ENCODE measurements around the gene JMJD7.

JMJD7 gene

DNA sequence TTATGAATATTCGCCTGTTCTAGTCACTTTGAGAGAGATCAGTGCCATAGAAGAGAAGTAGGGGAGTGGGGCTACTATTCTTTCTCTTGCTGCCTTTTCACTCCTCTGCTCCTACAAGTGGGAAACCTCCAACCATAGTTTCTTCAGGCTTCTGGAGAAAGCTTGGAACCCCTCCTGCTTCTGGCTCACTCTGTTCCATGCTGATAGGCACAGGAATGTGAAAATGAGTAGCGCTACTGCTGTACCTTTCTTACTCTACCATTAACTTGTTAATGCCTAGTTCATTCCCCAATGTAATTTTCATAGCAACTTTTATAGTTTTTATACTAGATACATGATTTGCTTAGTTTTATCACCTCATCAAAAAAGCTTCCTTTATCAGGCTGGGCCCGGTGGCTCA lies 26.7 kb upstream of the JMJD7 start:
- no peak for DNase-seq

DNA sequence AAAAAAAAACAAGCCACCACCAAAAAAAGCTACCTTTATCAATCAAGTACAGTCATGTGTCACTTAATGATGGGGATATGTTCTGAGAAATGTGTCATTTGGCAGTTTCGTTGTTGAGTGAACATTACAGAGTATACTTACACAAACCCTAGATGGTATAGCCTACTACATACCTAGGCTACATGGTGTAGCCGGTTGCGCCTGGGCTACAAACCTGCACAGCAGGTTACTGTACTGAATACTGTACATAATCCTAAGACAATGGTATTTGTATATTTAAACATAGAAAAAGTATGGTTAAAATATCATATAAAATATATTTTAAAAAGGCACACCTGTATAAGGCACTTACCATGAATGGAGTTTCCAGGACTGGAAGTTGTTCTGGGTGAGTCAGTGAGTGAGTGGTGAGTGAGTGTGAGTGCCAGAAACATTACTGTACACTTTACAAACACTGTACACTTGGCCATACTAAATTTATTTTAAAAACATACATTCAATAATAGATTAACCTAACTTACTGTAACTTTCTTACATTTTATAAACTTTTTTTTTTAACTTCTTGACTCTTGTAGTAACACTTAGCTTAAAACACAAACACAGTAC lies 25.9 kb upstream of the JMJD7 start:
- no peak for DNase-seq

DNA sequence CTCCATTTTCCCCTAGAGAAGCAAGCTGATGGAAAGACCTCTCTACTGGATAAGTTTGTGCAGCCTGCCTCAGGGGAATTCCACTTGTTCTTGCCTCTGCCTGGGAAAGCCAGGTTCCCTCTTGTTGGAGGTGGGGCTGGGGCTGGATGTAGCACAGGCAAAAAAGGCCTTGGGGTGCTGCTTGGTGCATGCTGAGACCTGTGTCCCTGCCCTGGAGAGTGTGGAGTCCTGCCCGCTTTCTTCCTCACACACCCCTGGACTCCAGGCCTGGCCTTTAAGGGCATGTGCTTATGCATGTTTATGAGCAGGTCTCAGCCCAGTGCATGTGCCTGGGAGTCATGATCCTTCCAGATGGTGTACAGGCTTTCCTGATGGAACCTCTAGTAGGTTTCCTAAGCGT lies 23.5 kb upstream of the JMJD7 start:
- DNase-seq: no peak

DNA sequence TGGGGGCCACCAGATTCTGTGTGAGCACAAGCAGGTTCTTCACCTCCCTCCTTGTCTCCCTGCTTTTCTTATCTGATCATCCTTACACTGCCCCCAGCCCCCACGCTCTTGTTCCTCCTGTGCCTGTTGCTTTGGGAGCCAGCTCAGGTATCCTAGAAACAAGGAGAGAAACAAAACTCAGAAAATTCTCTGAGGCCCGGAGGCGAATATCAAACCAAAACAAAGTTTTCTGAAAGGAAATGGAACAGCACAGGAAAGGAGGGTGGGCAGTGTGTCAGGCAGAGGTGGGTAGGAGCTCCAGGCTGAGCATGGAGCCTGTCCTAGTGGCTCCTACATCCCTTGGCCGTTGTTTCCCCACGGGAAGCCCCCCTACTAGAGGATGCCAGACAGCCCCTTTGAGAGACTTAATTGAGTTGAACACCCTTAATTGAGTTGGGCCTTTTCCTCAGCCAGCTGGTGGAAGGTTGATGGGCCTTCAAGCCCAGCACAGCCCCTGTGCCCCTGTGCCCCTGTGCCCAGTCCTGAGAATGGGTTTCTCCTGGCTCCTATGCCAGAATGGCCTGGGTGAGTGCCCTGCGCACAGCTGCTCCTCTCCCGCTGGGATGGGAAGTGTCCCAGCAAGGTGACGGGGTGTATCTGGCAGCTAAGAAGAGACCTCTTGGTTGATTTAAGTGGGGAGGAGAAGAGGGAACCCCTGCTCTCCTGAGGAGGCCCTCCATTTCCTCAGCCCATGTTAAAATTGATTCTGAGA lies 22.8 kb upstream of the JMJD7 start:
- no peak for DNase-seq

DNA sequence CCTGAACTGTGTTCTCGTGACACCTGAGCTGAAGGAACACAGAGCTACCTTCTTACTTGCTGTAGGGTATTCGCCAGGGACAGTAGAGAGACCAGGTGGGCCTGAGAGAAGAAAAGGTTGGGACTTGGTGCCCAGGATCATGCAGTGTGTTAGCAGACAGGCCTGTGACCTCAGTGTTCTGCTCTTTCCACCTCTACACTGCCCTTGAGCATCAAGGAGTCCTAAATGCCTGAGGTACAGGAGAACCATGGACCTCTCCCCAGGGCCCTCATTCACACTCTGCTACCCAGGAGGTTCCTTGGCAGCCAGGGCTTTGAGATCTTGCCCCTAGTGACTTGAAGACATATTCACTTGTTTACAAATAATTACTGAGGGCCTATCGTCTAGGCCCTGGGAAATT lies 22.2 kb upstream of the JMJD7 start:
- DNase-seq: no peak

DNA sequence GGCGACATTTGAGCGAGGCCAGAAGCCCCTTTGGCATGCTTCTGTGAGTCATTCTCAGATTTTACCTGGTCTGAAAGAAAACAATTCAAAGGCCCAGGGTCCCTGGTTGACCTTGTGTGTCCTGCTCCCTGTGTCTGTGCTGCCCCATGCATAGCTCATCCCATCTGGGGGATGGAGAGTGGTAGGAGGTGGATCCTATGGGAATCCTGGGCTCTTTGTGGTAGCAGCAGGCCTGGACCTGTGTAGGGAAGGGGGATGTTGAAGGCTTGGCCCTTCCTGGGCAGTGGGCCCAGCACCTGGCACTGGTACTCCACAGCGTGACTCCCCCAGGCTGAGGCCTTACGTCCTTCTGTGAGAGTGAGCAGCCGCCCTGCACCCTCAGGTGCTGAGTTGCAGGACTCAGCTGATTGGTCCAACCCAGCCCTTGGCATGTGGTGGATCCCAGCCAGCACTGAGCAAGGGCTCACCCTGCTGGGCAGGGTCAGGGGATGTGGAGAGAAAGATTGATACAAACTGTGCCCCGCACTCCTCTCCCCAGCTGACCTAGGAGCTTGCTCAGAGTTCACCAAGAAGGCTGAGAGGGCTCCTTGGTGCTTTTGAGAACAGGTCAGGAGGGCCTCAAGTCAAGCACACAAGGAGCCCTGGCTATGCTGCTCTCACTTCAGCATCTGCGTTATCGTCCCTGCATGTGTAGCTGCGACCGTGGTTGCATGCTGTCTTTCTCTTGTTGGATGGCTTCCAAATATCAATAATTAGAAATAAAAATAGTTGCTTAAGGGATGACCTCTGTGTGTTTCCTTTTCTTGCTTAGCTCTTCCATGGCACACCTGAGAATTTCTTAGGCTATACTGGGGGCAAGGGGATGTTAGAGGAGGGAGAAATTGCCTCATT lies 21.4 kb upstream of the JMJD7 start:
- no peak for DNase-seq

DNA sequence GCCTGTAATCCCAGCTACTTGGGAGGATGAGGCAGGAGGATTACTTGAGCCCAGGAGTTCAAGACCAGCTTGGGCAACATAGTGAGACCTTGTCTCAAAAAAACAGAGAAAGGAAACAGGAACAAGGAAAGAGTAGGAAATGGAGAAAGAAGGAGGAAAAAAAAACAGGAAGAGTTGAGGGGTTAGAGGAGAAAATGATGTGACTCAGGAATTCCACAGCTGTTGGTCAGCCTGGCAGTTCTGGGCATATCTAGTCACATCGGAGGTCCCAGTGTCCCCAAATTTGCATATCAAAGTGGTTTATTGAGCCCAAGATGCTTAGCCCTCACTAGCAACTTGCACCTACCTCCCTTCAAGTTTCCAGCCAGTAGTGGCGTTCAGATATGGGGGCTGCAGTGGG lies 18.8 kb upstream of the JMJD7 start:
- no peak for DNase-seq

DNA sequence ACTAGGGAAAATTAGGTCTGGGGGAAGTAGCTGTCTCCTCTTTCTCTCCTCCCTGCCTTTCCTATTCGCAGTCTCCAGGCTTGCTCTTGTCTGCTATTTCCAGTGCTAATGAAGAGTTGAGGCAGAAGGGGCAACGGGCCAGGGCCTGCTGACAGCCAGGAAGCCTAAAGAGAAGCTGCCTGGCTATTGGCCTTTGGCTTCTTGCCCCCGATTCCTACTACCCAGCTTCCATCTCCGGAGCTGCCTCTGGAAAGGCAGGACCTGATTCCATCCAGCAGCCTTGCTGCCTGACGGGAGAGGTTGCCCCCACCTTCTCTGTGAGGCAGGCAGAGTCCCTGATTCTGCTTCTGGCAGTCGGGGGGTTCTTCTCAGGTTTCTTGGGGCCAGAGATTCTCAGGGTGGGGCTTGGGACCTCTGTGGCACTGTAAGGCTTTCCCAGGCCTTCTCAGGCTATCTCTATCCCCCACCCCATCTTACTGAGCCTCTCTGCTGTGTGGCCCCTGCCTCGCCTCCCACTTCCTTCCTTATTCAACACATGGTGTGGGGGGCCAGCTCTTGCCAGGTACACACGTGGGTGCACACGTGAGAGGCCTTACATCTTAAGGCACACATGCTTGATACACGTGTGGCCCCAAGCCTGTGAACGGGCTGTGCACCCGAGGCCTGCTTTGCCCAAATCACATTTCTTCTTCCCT lies 18.2 kb upstream of the JMJD7 start:
- no peak for DNase-seq

DNA sequence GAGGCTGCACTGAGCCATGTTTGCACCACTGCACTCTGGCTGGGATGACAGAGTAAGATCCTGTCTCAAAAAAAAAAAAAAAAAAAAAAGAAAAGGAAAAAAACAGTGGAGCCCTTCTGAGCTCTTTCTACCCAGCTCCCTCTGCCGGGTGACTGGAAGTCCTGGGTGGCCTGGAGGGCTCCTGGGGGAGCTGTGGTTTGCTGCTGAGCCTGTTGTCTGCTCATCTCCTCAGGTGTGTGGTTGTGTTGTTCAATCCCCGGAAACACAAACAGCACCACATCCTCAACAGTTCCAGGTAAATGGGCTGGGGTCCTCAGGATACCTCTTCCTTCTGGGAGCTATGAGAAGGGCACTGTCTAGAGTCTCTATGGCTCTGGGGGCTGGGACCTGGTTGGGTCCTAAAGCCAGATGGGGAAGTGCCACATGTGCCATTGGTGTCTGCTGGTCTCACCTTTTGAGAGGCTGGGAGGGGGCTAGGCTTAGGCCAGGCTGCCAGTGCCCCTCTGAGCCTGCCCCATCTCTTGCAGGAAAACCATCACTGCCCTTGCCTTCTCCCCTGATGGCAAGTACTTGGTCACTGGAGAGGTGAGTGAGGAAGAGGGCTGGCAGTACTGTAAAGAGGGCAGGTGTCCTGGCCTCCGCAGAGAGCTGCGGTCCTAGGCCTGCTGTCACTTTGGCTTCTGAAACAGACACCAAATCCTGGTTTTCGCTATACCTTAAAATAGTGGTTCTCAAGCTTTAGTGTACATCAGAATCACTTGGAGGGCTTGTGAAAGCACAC lies 17.1 kb upstream of the JMJD7 start:
- DNase-seq: no peak

DNA sequence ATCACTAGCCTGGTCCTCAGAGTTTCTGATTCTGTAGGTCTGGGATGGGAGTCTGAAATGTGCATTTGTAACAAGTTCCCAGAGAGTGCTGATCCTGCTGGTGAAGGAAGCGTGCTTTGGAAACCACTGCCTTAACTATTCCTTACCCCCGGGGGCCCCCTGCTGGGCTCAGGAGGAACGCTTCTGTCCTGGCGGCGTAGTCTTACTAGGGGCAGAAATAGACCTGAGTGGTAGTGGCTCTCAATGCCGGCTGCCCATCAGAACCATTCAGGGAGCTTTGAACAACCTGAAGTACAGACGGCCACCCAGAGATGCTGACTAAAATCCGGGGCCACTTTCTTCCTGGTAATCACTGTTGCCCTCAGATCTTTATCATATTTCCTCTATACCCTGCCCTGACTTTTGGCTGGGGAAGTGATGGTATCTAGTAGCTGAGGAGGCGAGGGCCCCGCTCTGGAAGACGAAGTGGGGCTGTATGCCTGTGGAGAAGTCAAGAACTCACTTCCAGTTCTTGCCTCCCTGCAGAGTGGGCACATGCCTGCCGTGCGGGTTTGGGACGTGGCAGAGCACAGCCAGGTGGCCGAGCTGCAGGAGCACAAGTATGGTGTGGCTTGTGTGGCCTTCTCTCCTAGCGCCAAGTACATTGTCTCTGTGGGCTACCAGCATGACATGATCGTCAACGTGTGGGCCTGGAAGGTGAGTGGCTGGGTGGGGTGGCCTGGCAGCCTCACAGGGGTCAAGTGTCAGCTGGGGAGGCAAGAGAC lies 16.3 kb upstream of the JMJD7 start:
- DNase-seq: peak; percentile 78

DNA sequence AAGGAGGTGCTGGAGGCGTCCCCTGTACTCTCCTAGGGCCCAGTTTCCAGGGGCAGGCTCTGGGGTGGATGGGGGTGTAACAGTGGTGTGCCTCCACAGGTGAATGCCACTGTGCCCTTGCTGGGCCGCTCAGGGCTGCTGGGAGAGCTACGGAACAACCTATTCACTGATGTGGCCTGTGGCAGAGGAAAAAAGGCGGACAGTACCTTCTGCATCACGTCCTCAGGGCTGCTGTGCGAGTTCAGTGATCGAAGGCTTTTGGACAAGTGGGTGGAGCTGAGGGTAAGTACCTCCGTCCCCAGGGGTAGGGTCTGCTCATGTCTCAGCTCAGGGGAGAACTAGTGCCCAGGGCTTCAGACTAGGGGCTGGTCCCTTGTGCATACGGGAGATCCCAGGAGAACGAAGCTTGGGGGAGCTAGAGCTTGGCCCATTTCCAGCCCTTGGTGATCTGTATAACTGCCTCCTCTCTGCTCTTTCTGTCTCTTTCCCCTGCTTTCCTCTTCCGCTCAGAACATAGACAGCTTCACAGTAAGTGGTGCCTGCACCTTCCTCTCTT lies 15.0 kb upstream of the JMJD7 start:
- no peak for DNase-seq

DNA sequence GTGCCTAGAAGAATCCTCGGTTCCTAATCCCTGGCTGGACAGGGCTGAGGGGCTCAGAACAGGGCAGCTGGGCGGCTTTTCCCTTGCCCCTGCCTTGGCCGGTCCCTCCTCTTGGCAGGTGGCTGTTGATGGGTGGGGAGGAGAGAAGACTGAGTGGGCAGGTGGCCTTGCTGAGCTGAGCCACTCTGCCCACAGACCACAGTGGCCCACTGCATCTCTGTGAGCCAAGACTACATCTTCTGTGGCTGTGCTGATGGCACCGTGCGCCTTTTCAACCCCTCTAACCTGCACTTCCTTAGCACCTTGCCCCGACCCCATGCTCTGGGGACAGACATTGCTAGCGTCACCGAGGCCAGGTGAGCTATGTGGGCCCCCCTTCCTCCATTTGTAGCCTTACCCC lies 14.5 kb upstream of the JMJD7 start:
- DNase-seq: no peak

DNA sequence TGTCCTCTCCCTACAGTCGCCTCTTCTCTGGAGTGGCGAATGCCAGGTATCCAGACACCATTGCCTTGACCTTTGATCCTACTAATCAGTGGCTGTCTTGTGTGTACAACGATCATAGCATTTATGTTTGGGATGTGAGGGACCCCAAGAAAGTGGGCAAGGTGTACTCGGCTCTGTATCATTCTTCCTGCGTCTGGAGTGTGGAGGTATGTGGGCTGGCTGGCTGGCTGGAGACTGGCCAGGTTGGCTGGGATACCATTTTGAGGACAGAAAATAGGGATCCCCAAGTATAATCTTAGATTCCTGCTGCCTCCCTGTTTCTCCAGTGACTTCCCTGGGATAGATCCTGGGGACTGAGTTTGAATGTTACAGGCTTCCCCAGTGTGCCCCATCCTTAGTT lies 13.4 kb upstream of the JMJD7 start:
- no peak for DNase-seq

DNA sequence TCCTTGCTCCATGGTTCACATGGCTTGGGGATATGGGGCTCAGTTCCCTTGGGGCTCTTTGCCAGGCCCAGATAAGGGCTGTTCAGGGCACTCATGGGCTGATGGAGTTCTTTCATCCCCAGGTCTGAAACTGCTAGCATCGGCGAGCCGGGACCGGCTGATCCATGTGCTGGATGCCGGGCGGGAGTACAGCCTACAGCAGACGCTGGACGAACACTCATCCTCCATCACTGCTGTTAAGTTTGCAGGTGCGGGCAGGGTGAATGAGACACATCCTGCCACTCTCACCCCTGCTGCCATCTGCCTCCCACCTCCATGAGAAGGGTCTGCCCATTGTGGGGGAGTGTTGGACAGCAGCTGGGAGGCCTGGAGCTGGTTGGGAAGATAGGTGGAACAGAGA lies 11.1 kb upstream of the JMJD7 start:
- no peak for DNase-seq

DNA sequence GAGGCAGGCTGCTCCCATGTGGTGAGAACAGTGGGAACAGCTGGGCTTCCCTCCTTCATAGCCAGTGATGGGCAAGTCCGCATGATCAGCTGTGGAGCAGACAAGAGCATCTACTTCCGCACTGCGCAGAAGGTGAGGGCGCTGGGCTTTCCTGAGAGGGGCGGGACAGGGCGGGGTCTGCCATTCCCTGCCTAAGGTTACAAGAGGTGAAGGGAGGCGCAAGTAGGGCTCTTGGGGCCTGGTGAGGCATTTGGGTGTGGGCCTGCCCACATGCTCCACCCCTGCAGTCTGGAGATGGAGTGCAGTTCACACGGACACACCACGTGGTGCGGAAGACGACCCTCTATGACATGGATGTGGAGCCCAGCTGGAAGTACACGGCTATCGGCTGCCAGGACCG lies 10.6 kb upstream of the JMJD7 start:
- DNase-seq: no peak

DNA sequence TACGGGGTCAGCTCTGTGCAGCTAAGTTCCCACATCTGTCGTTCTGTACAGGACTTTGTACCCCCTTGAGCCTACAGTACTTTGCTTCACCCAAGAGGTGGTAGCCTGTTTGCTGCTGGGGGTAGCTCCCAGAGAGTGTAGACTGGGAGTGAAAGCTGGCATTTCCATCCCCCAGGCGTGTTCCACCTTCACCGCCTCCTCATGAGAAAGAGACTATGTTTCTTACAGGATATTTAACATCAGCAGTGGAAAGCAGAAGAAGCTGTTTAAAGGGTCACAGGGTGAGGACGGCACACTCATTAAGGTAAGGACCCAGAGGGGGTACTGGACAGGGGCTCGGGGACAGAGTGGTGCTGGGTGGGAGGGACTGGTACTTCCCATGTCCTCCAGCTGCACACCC lies 10.1 kb upstream of the JMJD7 start:
- DNase-seq: no peak

DNA sequence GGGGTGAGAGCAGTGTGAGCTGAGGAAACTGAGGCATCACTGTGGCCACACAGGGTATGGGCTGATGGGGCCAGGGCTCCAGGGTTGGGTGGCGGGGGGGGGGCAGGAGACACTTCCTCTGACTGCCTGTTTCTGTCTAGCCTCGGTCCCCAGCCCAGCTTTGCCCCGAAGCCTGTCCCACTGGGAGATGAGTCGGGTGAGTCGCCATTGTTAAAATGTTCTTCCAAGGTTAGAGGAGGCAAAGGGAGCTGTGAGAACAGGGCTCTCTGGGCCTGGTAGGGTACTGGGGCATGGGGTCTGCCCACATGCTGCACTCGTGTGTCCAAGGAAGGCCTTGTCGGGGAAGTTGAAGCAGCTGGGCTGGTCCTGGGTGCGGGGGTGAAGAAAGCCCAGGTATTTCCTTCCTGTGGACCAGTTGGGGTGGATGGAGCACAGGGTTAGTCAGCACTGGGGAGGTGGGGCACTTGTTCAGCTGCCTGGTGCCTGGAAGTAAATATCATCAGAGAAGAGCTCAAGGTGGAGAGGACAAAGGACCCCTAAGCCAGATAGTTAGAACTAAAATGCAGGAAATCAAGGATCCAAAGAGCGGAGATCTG lies 8.3 kb upstream of the JMJD7 start:
- no peak for DNase-seq

DNA sequence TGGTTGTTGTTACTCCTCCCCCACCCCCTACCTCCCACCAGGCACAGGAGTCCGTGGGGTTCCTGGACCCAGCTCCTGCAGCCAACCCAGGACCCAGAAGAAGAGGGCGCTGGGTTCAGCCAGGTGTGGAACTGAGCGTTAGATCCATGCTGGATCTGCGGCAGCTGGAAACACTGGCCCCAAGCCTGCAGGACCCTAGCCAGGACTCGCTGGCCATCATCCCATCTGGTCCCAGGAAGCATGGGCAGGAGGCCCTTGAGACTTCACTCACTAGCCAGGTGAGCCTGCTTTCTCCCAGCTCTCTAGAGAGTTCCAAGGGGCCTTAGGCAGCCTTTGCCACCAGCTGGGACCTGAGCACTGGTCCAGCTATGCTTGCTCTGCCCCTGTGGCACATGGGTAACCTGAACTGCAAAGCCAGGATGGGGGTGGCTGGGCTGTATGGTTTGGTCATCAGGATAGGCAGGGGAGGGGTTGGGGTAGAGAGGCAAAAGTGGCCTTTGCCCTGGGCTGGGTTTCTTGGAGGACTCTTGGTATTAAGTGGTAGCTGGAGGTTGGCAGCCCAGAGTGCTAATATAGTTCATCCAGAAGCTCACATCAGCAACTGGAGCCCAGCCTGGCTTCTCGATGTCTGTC lies 7.0 kb upstream of the JMJD7 start:
- no peak for DNase-seq

DNA sequence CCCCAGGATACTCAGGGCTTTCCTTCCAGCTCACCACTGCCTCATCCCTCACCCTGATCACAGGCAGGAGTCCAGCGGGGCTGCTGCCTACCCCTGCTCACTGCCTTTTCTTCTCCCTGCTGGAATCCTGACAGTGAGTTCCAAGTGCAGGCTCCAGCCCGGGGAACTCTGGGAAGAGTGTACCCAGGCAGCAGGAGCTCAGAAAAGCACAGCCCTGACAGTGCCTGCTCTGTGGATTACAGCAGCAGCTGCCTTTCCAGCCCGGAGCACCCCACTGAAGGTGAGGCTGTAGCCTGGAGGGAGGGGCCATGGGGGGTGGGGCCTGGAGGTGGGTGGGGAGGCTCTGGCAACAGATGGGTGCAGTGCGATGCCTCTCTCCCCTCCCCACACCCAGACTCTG lies 6.1 kb upstream of the JMJD7 start:
- no peak for DNase-seq

DNA sequence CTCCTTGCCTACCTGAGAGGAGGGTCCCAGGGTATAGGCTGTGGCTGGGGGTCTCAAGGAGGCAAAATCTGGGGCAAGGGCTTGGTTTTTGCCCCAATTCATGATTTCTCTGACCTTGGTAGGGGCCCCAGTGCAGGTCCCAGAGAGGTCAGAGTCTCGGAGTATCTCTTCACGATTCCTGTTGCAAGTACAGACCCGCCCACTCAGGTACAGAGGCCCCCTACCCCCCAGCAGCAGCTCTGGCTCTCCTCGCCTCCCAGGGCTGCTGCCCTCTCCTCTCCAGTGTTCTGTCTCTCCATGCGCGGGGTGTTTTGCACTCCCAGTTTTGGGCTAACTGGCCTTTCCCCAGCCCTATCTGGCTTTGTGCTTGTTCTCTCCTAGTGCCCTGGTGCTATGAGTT lies 5.4 kb upstream of the JMJD7 start:
- DNase-seq: no peak

DNA sequence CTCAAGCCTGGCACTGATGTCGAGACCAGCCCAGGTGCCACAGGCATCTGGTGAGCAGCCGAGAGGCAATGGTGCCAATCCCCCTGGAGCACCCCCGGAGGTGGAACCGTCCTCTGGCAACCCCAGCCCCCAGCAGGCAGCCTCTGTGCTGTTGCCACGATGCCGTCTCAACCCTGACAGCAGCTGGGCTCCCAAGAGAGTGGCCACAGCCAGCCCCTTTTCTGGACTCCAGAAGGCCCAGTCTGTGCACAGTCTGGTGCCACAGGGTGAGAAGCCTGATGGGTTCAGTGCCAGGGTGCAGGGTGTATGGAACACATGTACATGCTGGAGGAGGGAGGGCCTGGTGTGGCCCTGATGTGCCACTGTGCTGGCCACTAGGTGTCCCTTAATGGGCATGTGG lies 4.9 kb upstream of the JMJD7 start:
- no peak for DNase-seq

Measured in CD4-positive, alpha-beta T cell treated with Interleukin-12 subunit alpha and Interleukin-12 subunit beta, for 1 hour (primary cell).